GM12878 (cell line): ENCODE measurements around the gene UHRF1. TPM values are rescaled to one million over a fixed set of nuclear protein-coding genes. Genes with fewer than 3 reads are reported as not detected.

Experiments used
- BCLAF1 ChIP-seq: fragments of 450-650 bp; IDR thresholded peaks from 2 replicates; pipeline ENCODE4 v1.6.1; 2017; ENCODE audit warnings: antibody characterized with exemption, mild to moderate bottlenecking, moderate library complexity
- BHLHE40 ChIP-seq, 2 experiments: fragments of 450-650 bp in 1 of 2; IDR thresholded peaks; 2 replicates each; pipeline ENCODE4 v1.6.1; 2011 to 2017; ENCODE audit warnings: low read depth in 2 of 2, borderline replicate concordance in 1 of 2, improper control_type of control experiment in 1 of 2, low read length in 1 of 2, mild to moderate bottlenecking in 1 of 2
- CBFB ChIP-seq: IDR thresholded peaks from 2 replicates; pipeline ENCODE4 v1.6.1; 2016; ENCODE audit warnings: antibody characterized with exemption, low read depth
- CEBPB ChIP-seq, 2 experiments: fragments of 150-350 bp in 1 of 2; IDR thresholded peaks; 2 replicates each; pipeline ENCODE4 v1.6.1; 2012 to 2014; ENCODE audit warnings: low read depth in 2 of 2, low read length in 2 of 2, borderline replicate concordance in 1 of 2, inconsistent platforms in 1 of 2
- CTCF ChIP-seq, 3 experiments: IDR thresholded peaks in 2 of 3; conservative IDR thresholded peaks in 1 of 3; 2 replicates each; pipeline ENCODE4 v1.5.1; 2011; ENCODE audit warnings: low read depth in 3 of 3, low read length in 3 of 3, mild to moderate bottlenecking in 3 of 3, control low read depth in 2 of 3, moderate library complexity in 2 of 3, inconsistent platforms in 1 of 3, mixed read lengths in 1 of 3; ENCODE audit not compliant: control insufficient read depth in 2 of 3, insufficient read depth in 1 of 3; ENCODE audit errors: extremely low read depth in 1 of 3
- E2F8 ChIP-seq: fragments of 450-650 bp; IDR thresholded peaks from 2 replicates; pipeline ENCODE4 v1.6.1; 2018; ENCODE audit warnings: mild to moderate bottlenecking, low read depth, moderate library complexity; ENCODE audit not compliant: partially characterized antibody
- E4F1 ChIP-seq: fragments of 450-650 bp; IDR thresholded peaks from 2 replicates; pipeline ENCODE4 v1.6.1; 2018; ENCODE audit warnings: borderline replicate concordance, mild to moderate bottlenecking; ENCODE audit not compliant: partially characterized antibody
- EED ChIP-seq: sonication (generic); IDR thresholded peaks from 2 replicates; pipeline ENCODE4 v1.6.1; 2016; ENCODE audit warnings: antibody characterized with exemption, low read depth
- ESRRA ChIP-seq: IDR thresholded peaks from 2 replicates; pipeline ENCODE4 v1.6.1; 2012; ENCODE audit warnings: mild to moderate bottlenecking, low read length, improper control_type of control experiment
- FOXK2 ChIP-seq: fragments of 450-650 bp; IDR thresholded peaks from 2 replicates; pipeline ENCODE4 v1.6.1; 2017; ENCODE audit warnings: mild to moderate bottlenecking, moderate library complexity
- GABPA ChIP-seq: IDR thresholded peaks from 2 replicates; pipeline ENCODE4 v1.6.1; 2014; ENCODE audit warnings: antibody characterized with exemption, low read depth, mild to moderate bottlenecking, inconsistent platforms
- HCFC1 ChIP-seq: fragments of 150-350 bp; IDR thresholded peaks from 2 replicates; pipeline ENCODE4 v1.6.1; 2014; ENCODE audit warnings: low read length
- HDAC6 ChIP-seq: fragments of 200-600 bp; sonication (generic); IDR thresholded peaks from one replicate; pipeline ENCODE4 v1.8.0; 2017; ENCODE audit warnings: antibody characterized with exemption; ENCODE audit not compliant: unreplicated experiment
- MEF2A ChIP-seq: IDR thresholded peaks from 2 replicates; pipeline ENCODE4 v1.6.1; 2011; ENCODE audit warnings: low read depth, mild to moderate bottlenecking, low read length, moderate library complexity; ENCODE audit not compliant: insufficient read depth
- MTA3 ChIP-seq: IDR thresholded peaks from 2 replicates; pipeline ENCODE4 v1.6.1; 2012; ENCODE audit warnings: low read length, inconsistent platforms, borderline replicate concordance
- PKNOX1 ChIP-seq: fragments of 450-650 bp; IDR thresholded peaks from 2 replicates; pipeline ENCODE4 v1.6.1; 2016; ENCODE audit warnings: mild to moderate bottlenecking
- SUPT20H ChIP-seq: IDR thresholded peaks from 2 replicates; pipeline ENCODE4 v1.6.1; 2011; ENCODE audit warnings: low read depth, mild to moderate bottlenecking, low read length, moderate library complexity, borderline replicate concordance; ENCODE audit not compliant: control insufficient read depth
- ZNF274 ChIP-seq: IDR thresholded peaks from one replicate; pipeline ENCODE4 v1.8.0; 2011; ENCODE audit not compliant: insufficient read length, insufficient read depth
- polyA plus RNA-seq, 11 experiments: library from polyadenylated mRNA; depleted of rRNA in 4 of 11; unstranded in 6 of 11; stranded (reverse) in 5 of 11; fragments of >200 nt; fragmentation: Nextera tagmentation in 4 of 11; fragmentation: Illumina TruSeq in 1 of 11; extraction: Ambion mirVana in 4 of 11; extraction: Trizol in 1 of 11; gene quantifications; 1 replicate in 1 of 11; 2 replicates in 10 of 11; pipeline versions ENCODE4 v1.2.1 to v1.2.3, GENCODE V29; 2011 to 2016; ENCODE audit warnings: inconsistent platforms in 2 of 11, missing spikeins in 2 of 11, low read depth in 1 of 11
- total RNA-seq, 4 experiments: library from RNA; depleted of rRNA in 3 of 4; stranded (reverse); fragments of >200 nt in 3 of 4; fragmentation: Illumina TruSeq in 1 of 4; extraction: Trizol in 1 of 4; gene quantifications; 2 replicates each; pipeline versions ENCODE4 v1.2.1 to v1.2.3, GENCODE V29; 2013 to 2021

UHRF1 gene
- total and polyA plus RNA-seq, 10 of the 15 experiments (the other 5 are each of a cell fraction or from before 2014, with no cell fraction given): 13.0 to 109 (median 37.7) TPM

GRCh38 chr19:4867534-4868285 is 41.6 kb upstream of the UHRF1 start, which contains the start of gene PLIN3 (continued):
- TF ChIP-seq CTCF (IDR thresholded peaks at IDR 0.05 in 2 of 3, conservative IDR thresholded peaks at IDR 0.05 in 1 of 3; ENCODE audit: control insufficient read depth in 2 of 3, extremely low read depth in 1 of 3, insufficient read depth in 1 of 3, low read depth in 3 of 3, low read length in 3 of 3) (no peak), ZNF274 (no peak), E2F8 (no peak), MEF2A (no peak), HCFC1 (no peak), GABPA (no peak), FOXK2 (no peak), MTA3 (no peak), EED (no peak), CEBPB (IDR thresholded peaks at IDR 0.05; ENCODE audit: borderline replicate concordance in 1 of 2, low read depth in 2 of 2, low read length in 2 of 2) (no peak), BHLHE40 (IDR thresholded peaks at IDR 0.05; ENCODE audit: borderline replicate concordance in 1 of 2, low read depth in 2 of 2, low read length in 1 of 2) (peak in 1 of 2 experiments; percentile 73; a peak in 2 of 4 replicates), HDAC6 (no peak), CBFB (no peak), SUPT20H (no peak), E4F1 (no peak), ESRRA (no peak), PKNOX1 (peak; percentile 99), BCLAF1 (no peak)
